ENCODE results near the gene ENTREP3. TPM values are rescaled to one million over a fixed set of nuclear protein-coding genes. Genes with fewer than 3 reads are reported as not detected.
"Not testable (repeated sequence)": the region's sequence is repeated elsewhere in the genome, so short reads cannot be mapped to it uniquely, and the experiment has no call there.

ENTREP3 gene
- total RNA-seq, 1 experiment from 2014 or later, result 69.9 TPM

- ATAC-seq; RAD21 ChIA-PET (ENCODE audit: low non-redundant PET in 1 of 2, low total read pairs in 2 of 2, uncharacterized antibody in 2 of 2, unreplicated experiment in 2 of 2); DNase-seq (ENCODE audit: low read depth, low spot score); H3K4me3 ChIP-seq (replicated peaks in 1 of 2; ENCODE audit: low read depth in 1 of 2, low read length in 2 of 2); H3K9ac ChIP-seq (ENCODE audit: low read length); H3K27me3 ChIP-seq (ENCODE audit: insufficient read depth, low read length); H3K4me2 ChIP-seq (ENCODE audit: low read length); H2AFZ ChIP-seq (ENCODE audit: low read depth, low read length, poor library complexity, severe bottlenecking); H3K9me2 ChIP-seq (ENCODE audit: insufficient read depth); BruUV-seq (replicated peaks); H3K4me1 ChIP-seq (ENCODE audit: control insufficient read depth in 1 of 2, insufficient read depth in 2 of 2, low read length in 2 of 2); intact Hi-C loops (cut with micrococcal nuclease); H3K36me3 ChIP-seq (ENCODE audit: control insufficient read depth in 1 of 2, insufficient read depth in 2 of 2, low read length in 2 of 2); H3K9me3 ChIP-seq (ENCODE audit: control insufficient read depth in 1 of 2, insufficient read depth in 1 of 2, low read depth in 1 of 2, low read length in 2 of 2); H3K27ac ChIP-seq (ENCODE audit: low read depth, low read length); CTCF ChIA-PET; H3K79me2 ChIP-seq (ENCODE audit: insufficient read depth, low read length); H4K20me1 ChIP-seq (ENCODE audit: insufficient read depth); POLR2A ChIA-PET: not testable (repeated sequence)
These were observed 35.7 kb upstream of the ENTREP3 start for GRCh38 chr1:155291006-155291405.

- CTCF ChIA-PET, result no interaction called here
- Histone ChIP-seq H4K20me1 (ENCODE audit: insufficient read depth) (no peaks in the 10 kb centered on the region), H3K79me2 (ENCODE audit: insufficient read depth, low read length) (no peaks in the 10 kb centered on the region), H3K9me3 (ENCODE audit: control insufficient read depth in 1 of 2, insufficient read depth in 1 of 2, low read depth in 1 of 2, low read length in 2 of 2) (no peaks in the 10 kb centered on the region), H3K4me1 (ENCODE audit: control insufficient read depth in 1 of 2, insufficient read depth in 2 of 2, low read length in 2 of 2) (no peaks in the 10 kb centered on the region), H3K9me2 (ENCODE audit: insufficient read depth) (no peaks in the 10 kb centered on the region), H3K36me3 (ENCODE audit: control insufficient read depth in 1 of 2, insufficient read depth in 2 of 2, low read length in 2 of 2) (no peaks in the 10 kb centered on the region), H3K9ac (ENCODE audit: low read length) (no peak overlapping the region), H3K27ac (ENCODE audit: low read depth, low read length) (no peak overlapping the region), H3K4me2 (ENCODE audit: low read length) (no peak overlapping the region), H3K27me3 (ENCODE audit: insufficient read depth, low read length) (no peaks in the 10 kb centered on the region), H2AFZ (ENCODE audit: low read depth, low read length, poor library complexity, severe bottlenecking) (no peak overlapping the region), H3K4me3 (replicated peaks in 1 of 2; ENCODE audit: low read depth in 1 of 2, low read length in 2 of 2) (no peak overlapping the region)
- RAD21 ChIA-PET (ENCODE audit: low non-redundant PET in 1 of 2, low total read pairs in 2 of 2, uncharacterized antibody in 2 of 2, unreplicated experiment in 2 of 2), result no interaction called here
- POLR2A ChIA-PET, result interaction anchor here (0.6 to 0.7 kb wide), 2 partner anchors 15 to 249 kb away, joined by 4 read pairs; partner anchors contain the start of gene CLK2
- BruUV-seq (replicated peaks), result no TSS peak
- DNase-seq (ENCODE audit: low read depth, low spot score) (no peak), ATAC-seq (no peak)
- intact Hi-C loops (cut with micrococcal nuclease), result no loop called here
- no peak for TF ChIP-seq FOSL1 (IDR thresholded peaks at IDR 0.05; ENCODE audit: low read depth)
- no peak for TF ChIP-seq EGR1 (IDR thresholded peaks at IDR 0.05; ENCODE audit: low read depth)
- TF ChIP-seq CBX3 (IDR thresholded peaks at IDR 0.05; ENCODE audit: low read depth), result no peak
- TF ChIP-seq MAX (IDR thresholded peaks at IDR 0.05), result no peak
- no peak for TF ChIP-seq POLR2AphosphoS5 (IDR thresholded peaks at IDR 0.05; ENCODE audit: low read depth, low read length)
- no peak for TF ChIP-seq CEBPB (IDR thresholded peaks at IDR 0.05; ENCODE audit: low read depth)
- TF ChIP-seq SRF (IDR thresholded peaks at IDR 0.05; ENCODE audit: low read depth), result no peak
- no peak for TF ChIP-seq SIN3A (IDR thresholded peaks at IDR 0.05; ENCODE audit: low read depth)
- TF ChIP-seq EZH2 (IDR thresholded peaks at IDR 0.05), result no peak
- no peak for TF ChIP-seq REST (IDR thresholded peaks at IDR 0.05; ENCODE audit: low read depth)
- no peak for TF ChIP-seq ATF3 (IDR thresholded peaks at IDR 0.05)
- TF ChIP-seq TCF7L2 (IDR thresholded peaks at IDR 0.05; ENCODE audit: borderline replicate concordance, extremely low read depth, insufficient read depth, insufficient read length), result no peak
- TF ChIP-seq RAD21 (IDR thresholded peaks at IDR 0.05; ENCODE audit: low read depth), result no peak
- TF ChIP-seq ZNF274 (IDR thresholded peaks at IDR 0.05; ENCODE audit: low read depth, low read length), result no peak
- no peak for TF ChIP-seq ZFX (IDR thresholded peaks at IDR 0.05)
- no peak for TF ChIP-seq CTCF (IDR thresholded peaks at IDR 0.05 in 2 of 3, conservative IDR thresholded peaks at IDR 0.05 in 1 of 3; ENCODE audit: borderline replicate concordance in 1 of 3, insufficient read depth in 1 of 3, low read depth in 2 of 3, low read length in 2 of 3)
These were observed 32.8 kb upstream of the ENTREP3 start for GRCh38 chr1:155287987-155288543.

Data from HCT116 (cell line).